Activated CD8-positive, alpha-beta T cell treated with anti-CD3 and anti-CD28 coated beads for 36 hours (primary cell): ENCODE results near the gene OTOP3. TPM values are rescaled to one million over a fixed set of nuclear protein-coding genes. Genes with fewer than 3 reads are reported as not detected.
"Not testable (repeated sequence)": the region's sequence is repeated elsewhere in the genome, so short reads cannot be mapped to it uniquely, and the experiment has no call there.

Experiments
- ATAC-seq: fragments of 200-7000 bp; cut with Tn5 transposase; one replicate; pipeline ENCODE4 v1.10.0; 2021; ENCODE audit warnings: mild to moderate bottlenecking, moderate library complexity
- CTCF ChIA-PET: fragments of 350-600 bp; sonication (Branson Sonifier 250); formaldehyde crosslinking; loops from one replicate; lab custom pipeline; 2021; ENCODE audit warnings: antibody characterized with exemption; lab: Charles Lee
- POLR2A ChIA-PET: fragments of 350-600 bp; sonication (Branson Sonifier 250); formaldehyde crosslinking; loops from one replicate; lab custom pipeline; 2021; ENCODE audit warnings: antibody characterized with exemption; lab: Charles Lee
- DNase-seq: peaks from one replicate; pipeline ENCODE4 v3.0.0-alpha.2; 2020
- H3K27ac Mint-ChIP-seq: one replicate; pipeline ENCODE4 v1.8.0; 2021; ENCODE audit warnings: mild to moderate bottlenecking, mixed read lengths
- H3K27me3 Mint-ChIP-seq: one replicate; pipeline ENCODE4 v1.8.0; 2021; ENCODE audit warnings: mixed read lengths
- H3K36me3 Mint-ChIP-seq: one replicate; pipeline ENCODE4 v1.8.0; 2021; ENCODE audit warnings: low read depth, mixed read lengths
- H3K4me1 Mint-ChIP-seq: one replicate; pipeline ENCODE4 v1.8.0; 2021; ENCODE audit warnings: low read depth, mixed read lengths
- H3K4me3 Mint-ChIP-seq: one replicate; pipeline ENCODE4 v1.8.0; 2021; ENCODE audit warnings: mild to moderate bottlenecking, moderate library complexity, mixed read lengths
- H3K9me3 Mint-ChIP-seq: one replicate; pipeline ENCODE4 v1.8.0; 2021; ENCODE audit warnings: mixed read lengths
- CTCF ChIP-seq: fragments of 200-600 bp; IDR thresholded peaks from one replicate; pipeline ENCODE4 v1.8.0; 2022; ENCODE audit warnings: antibody characterized with exemption, mild to moderate bottlenecking
- intact Hi-C: fragments of 100-400 bp; cut with micrococcal nuclease; formaldehyde crosslinking; loops from one replicate; pipeline ENCODE4 v1.10.0; 2022
- total RNA-seq, 2 experiments: library from RNA; stranded (reverse); gene quantifications; one replicate each; pipeline ENCODE4 v1.2.3, GENCODE V29; 2021

Gene OTOP3
- total RNA-seq, 2 experiments from 2014 or later = not detected

GRCh38 chr17:74968361-74968780 is 32.7 kb downstream of the OTOP3 start:
- Mint-ChIP-seq H3K27ac (no peak overlapping the region), H3K9me3 (no peaks in the 10 kb centered on the region), H3K4me3 (no peak overlapping the region), H3K27me3 (peaks cover 7% of the 10 kb centered on the region), H3K4me1 (peaks cover 11% of the 10 kb centered on the region), H3K36me3 (no peaks in the 10 kb centered on the region)
- CTCF ChIA-PET = interaction anchor here (1.2 to 7.6 kb wide), 7 partner anchors 6 to 233 kb away, joined by 3 to 87 read pairs (median 4); partner anchors contain the start of genes MRPL58 and OTOP2
- no peak for ATAC-seq
- no peak for TF ChIP-seq CTCF
- POLR2A ChIA-PET = no interaction called here
- DNase-seq = no peak
- intact Hi-C loops = no loop called here

GRCh38 chr17:74969501-74969900 is 33.8 kb downstream of the OTOP3 start:
- H3K36me3 Mint-ChIP-seq, H3K4me3 Mint-ChIP-seq, intact Hi-C loops, H3K9me3 Mint-ChIP-seq, ATAC-seq, POLR2A ChIA-PET, H3K27ac Mint-ChIP-seq, H3K27me3 Mint-ChIP-seq, DNase-seq: not testable (repeated sequence)
- CTCF ChIA-PET = interaction anchor here (1.2 to 7.6 kb wide), 6 partner anchors 7 to 232 kb away, joined by 3 to 87 read pairs (median 5); partner anchors contain the start of gene MRPL58
- peaks cover 11% of the 10 kb centered on the region for H3K4me1 Mint-ChIP-seq

GRCh38 chr17:74970395-74970794 is 34.7 kb downstream of the OTOP3 start:
- POLR2A ChIA-PET = no interaction called here
- Mint-ChIP-seq H3K9me3 (no peaks in the 10 kb centered on the region), H3K36me3 (no peaks in the 10 kb centered on the region), H3K4me3 (no peak overlapping the region), H3K27ac (no peak overlapping the region), H3K27me3 (peaks cover 10% of the 10 kb centered on the region), H3K4me1 (peaks cover 11% of the 10 kb centered on the region)
- CTCF ChIA-PET = interaction anchor here (1.2 to 7.6 kb wide), 3 partner anchors 8 to 36 kb away, joined by 3 to 87 read pairs (median 14); no protein-coding TSS in a partner anchor
- ATAC-seq = no peak
- no peak for DNase-seq
- TF ChIP-seq CTCF = no peak
- intact Hi-C loops = no loop called here

- H3K9me3 Mint-ChIP-seq = no peaks in the 10 kb centered on the region
- no peak for ATAC-seq
- H3K36me3 Mint-ChIP-seq = no peaks in the 10 kb centered on the region
These were observed 35.6 kb downstream of the OTOP3 start for GRCh38 chr17:74971069-74971841.

GRCh38 chr17:74971842-74972106 is 36.1 kb downstream of the OTOP3 start:
- H3K36me3 Mint-ChIP-seq = no peaks in the 10 kb centered on the region
- no peak for TF ChIP-seq CTCF
- ChIA-PET POLR2A (interaction anchor here (1.1 kb wide), 1 partner anchor 14 kb away, joined by 3 read pairs; no protein-coding TSS in a partner anchor), CTCF (interaction anchor here (0.9 to 7.6 kb wide), 5 partner anchors 10 to 40 kb away, joined by 3 to 87 read pairs (median 4); partner anchors contain the start of gene CDR2L)
- intact Hi-C loops = no loop called here
- H3K9me3 Mint-ChIP-seq = no peaks in the 10 kb centered on the region
- peaks cover 11% of the 10 kb centered on the region for H3K4me1 Mint-ChIP-seq
- peak overlapping the region; percentile 70 for H3K4me3 Mint-ChIP-seq
- ATAC-seq (no peak), DNase-seq (no peak)
- peaks cover 12% of the 10 kb centered on the region for H3K27me3 Mint-ChIP-seq
- H3K27ac Mint-ChIP-seq = no peak overlapping the region

More at GRCh38 chr17:74971069-74971841, 35.6 kb downstream of the OTOP3 start:
- peaks cover 11% of the 10 kb centered on the region for H3K4me1 Mint-ChIP-seq
- intact Hi-C loops = no loop called here
- H3K27ac Mint-ChIP-seq = no peak overlapping the region
- ChIA-PET CTCF (interaction anchor here (0.9 to 7.6 kb wide), 5 partner anchors 9 to 40 kb away, joined by 3 to 87 read pairs (median 4); partner anchors contain the start of gene CDR2L), POLR2A (interaction anchor here (1.1 kb wide), 1 partner anchor 13 kb away, joined by 3 read pairs; no protein-coding TSS in a partner anchor)
- peak overlapping the region; percentile 70 for H3K4me3 Mint-ChIP-seq
- TF ChIP-seq CTCF = no peak
- peaks cover 12% of the 10 kb centered on the region for H3K27me3 Mint-ChIP-seq
- no peak for DNase-seq
